NCI-H1436 (cell line): ENCODE results near the gene RPS8.
"Not testable (repeated sequence)": the region's sequence is repeated elsewhere in the genome, so short reads cannot be mapped to it uniquely, and the experiment has no call there.

ENCODE experiments used
- DNase-seq: peaks from one replicate; lab custom pipeline; 2025; lab: John Stamatoyannopoulos, UW

RPS8 gene

GRCh38 chr1:44775078-44775929 is at the start of gene RPS8:
Gene RPS8, plus strand, starts transcription at chr1:44775540. Its CDS starts 57 bp downstream, at chr1:44775597.
- DNase-seq, result peak; percentile 91

GRCh38 chr1:44730741-44731512 is 44.4 kb upstream of the RPS8 start, which contains the start of gene RNU5D-1:
Gene RNU5D-1, minus strand, starts transcription at chr1:44731170.
- DNase-seq, result peak; percentile 86

- no peak for DNase-seq
These were observed 42.0 kb upstream of the RPS8 start for GRCh38 chr1:44733365-44733764.

- no peak for DNase-seq
These were observed 41.6 kb upstream of the RPS8 start for GRCh38 chr1:44733784-44734183.

GRCh38 chr1:44735992-44736391 is 39.3 kb upstream of the RPS8 start:
- DNase-seq, result no peak

GRCh38 chr1:44738953-44739306 is 36.4 kb upstream of the RPS8 start:
- not testable (repeated sequence) for DNase-seq

- DNase-seq, result peak; percentile 96
These were observed 35.8 kb upstream of the RPS8 start, which contains the start of gene KIF2C for GRCh38 chr1:44739307-44740178. Gene KIF2C, plus strand, starts transcription at chr1:44739837. Its CDS starts 96 bp downstream, at chr1:44739933.

- DNase-seq, result no peak
These were observed 35.1 kb upstream of the RPS8 start for GRCh38 chr1:44740179-44740617.

GRCh38 chr1:44743211-44743610 is 32.1 kb upstream of the RPS8 start:
- no peak for DNase-seq

GRCh38 chr1:44747878-44748277 is 27.5 kb upstream of the RPS8 start:
- no peak for DNase-seq

- no peak for DNase-seq
These were observed 17.9 kb upstream of the RPS8 start for GRCh38 chr1:44757420-44757819.

- no peak for DNase-seq
These were observed 16.3 kb upstream of the RPS8 start for GRCh38 chr1:44759077-44759476.

- no peak for DNase-seq
These were observed 14.5 kb upstream of the RPS8 start for GRCh38 chr1:44760876-44761275.

- DNase-seq, result not testable (repeated sequence)
These were observed 8.9 kb upstream of the RPS8 start for GRCh38 chr1:44766421-44766820.

- DNase-seq, result no peak
These were observed 790 bp downstream of the RPS8 start for GRCh38 chr1:44775930-44776729.

- no peak for DNase-seq
These were observed 1.4 kb downstream of the RPS8 start for GRCh38 chr1:44776730-44777068.

- DNase-seq, result no peak
These were observed 2.2 kb downstream of the RPS8 start for GRCh38 chr1:44777547-44777946.

- DNase-seq, result no peak
These were observed 2.8 kb downstream of the RPS8 start for GRCh38 chr1:44777969-44778635.

GRCh38 chr1:44778705-44779576 is 3.6 kb downstream of the RPS8 start:
- DNase-seq, result no peak
